ENCODE data around the gene DIP2C.

GRCh38 chr10:325282-325681 lies 364.2 kb downstream of the DIP2C start:
- TF ChIP-seq, protein P1, sequence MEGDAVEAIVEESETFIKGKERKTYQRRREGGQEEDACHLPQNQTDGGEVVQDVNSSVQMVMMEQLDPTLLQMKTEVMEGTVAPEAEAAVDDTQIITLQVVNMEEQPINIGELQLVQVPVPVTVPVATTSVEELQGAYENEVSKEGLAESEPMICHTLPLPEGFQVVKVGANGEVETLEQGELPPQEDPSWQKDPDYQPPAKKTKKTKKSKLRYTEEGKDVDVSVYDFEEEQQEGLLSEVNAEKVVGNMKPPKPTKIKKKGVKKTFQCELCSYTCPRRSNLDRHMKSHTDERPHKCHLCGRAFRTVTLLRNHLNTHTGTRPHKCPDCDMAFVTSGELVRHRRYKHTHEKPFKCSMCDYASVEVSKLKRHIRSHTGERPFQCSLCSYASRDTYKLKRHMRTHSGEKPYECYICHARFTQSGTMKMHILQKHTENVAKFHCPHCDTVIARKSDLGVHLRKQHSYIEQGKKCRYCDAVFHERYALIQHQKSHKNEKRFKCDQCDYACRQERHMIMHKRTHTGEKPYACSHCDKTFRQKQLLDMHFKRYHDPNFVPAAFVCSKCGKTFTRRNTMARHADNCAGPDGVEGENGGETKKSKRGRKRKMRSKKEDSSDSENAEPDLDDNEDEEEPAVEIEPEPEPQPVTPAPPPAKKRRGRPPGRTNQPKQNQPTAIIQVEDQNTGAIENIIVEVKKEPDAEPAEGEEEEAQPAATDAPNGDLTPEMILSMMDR (IDR thresholded peaks at IDR 0.05) = no peak
- no peak for TF ChIP-seq FOXM1 (IDR thresholded peaks at IDR 0.05; ENCODE audit: low read depth)
- no peak for TF ChIP-seq POLR2AphosphoS5 (IDR thresholded peaks at IDR 0.05; ENCODE audit: low read depth, low read length)
